ENCODE measurements around the gene ZNF423. TPM values are rescaled to one million over a fixed set of nuclear protein-coding genes. Genes with fewer than 3 reads are reported as not detected.

The ZNF423 gene
- polyA plus RNA-seq, 1 donor = 34.5 TPM

- no peak for DNase-seq
These were observed 257.3 kb downstream of the ZNF423 start for GRCh38 chr16:49598383-49599170.

- DNase-seq = no peak
These were observed 258.1 kb downstream of the ZNF423 start for GRCh38 chr16:49597796-49598195.

DNA sequence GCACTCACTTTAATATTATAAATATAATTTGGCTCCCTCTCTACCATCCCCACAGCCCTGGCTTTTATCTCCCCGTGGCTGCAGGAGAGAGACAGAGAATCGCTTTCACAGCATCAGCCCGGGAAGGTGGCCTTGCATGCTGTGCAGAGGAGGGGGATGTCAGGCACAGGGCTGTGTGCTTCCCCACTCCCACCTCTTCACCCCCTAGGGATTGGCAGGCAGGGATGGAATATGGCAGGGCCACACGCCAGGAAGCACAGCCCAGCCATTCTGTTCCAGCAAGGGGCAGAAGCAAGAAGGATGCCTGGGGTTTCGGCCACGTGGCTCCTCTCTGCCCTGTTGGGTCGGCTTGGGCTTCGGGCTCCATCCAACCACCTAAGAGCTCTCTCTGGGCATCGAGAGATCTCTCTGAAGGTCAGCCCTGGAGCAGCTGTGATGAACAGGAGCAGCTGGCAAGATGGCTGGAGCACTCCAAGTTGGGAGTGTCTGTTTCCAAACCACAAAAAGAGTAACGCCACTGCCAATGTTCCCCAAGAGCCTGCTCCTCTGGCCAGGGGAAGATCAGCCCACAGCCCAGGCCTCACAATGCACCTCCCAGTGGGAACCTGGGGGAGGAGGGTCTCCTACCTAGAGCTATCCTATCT, 259.1 kb downstream of the ZNF423 start:
- no peak for DNase-seq

- DNase-seq = peak; percentile 49
These were observed 259.8 kb downstream of the ZNF423 start for GRCh38 chr16:49596068-49596467.

GRCh38 chr16:49594685-49595498, 261.0 kb downstream of the ZNF423 start:
- DNase-seq = no peak

- DNase-seq = no peak
These were observed 261.8 kb downstream of the ZNF423 start for GRCh38 chr16:49594153-49594552.

GRCh38 chr16:49593424-49594040, 262.4 kb downstream of the ZNF423 start:
- DNase-seq = no peak

GRCh38 chr16:49592546-49593423, 263.1 kb downstream of the ZNF423 start:
- DNase-seq = no peak

- no peak for DNase-seq
These were observed 265.6 kb downstream of the ZNF423 start for GRCh38 chr16:49590166-49590871.

GRCh38 chr16:49589544-49590031, 266.3 kb downstream of the ZNF423 start:
- DNase-seq = no peak

DNA sequence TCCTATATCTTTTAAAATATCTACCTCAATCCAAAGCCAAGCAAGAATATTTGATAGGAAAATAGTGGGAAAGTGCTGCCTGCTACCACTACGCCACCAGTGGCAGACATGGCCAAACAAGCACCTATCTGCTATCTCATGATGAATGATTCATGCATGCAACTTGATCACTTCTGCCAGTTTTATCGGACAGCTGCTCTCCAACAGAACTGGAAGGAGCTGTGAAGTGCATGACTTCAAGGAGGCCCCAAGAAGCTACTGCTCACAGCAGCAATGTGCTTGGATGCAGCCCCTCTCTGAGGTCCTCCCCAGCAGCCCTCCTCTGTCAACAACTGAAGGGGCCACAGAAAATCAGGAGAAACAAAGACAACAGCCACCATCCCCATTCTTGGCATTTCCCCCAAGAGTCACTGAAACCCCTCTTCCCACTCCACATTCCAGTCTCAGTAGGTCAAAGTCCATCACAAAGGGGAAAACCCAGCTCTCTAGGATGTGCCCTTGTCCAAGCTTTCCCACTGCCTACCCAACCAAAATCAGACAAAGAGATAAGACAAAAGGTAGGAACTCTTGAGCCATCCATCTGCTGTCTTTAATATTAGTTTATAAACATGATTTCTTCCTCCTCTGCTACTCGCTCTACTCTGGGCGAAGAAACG, 267.1 kb downstream of the ZNF423 start:
- no peak for DNase-seq

DNA sequence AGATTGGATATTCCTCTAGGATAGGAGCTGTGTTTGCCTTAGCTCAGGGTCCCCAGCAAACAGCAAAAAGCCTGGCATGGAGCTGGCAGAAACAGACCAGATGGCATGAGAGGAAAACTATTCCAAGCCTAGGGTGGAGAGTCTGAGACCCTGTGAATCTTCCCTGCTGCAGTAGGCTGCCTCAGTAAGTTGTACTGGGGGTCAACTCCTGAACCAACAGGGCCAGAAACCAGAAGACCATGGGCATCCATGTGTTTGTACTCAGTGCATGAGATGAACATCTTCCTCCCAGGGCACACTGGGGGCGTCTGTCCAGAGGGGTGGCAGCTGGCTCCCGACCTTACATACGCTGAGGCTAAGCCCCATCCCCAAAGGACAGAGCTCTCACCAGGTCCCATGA, 267.9 kb downstream of the ZNF423 start:
- DNase-seq = no peak

DNA sequence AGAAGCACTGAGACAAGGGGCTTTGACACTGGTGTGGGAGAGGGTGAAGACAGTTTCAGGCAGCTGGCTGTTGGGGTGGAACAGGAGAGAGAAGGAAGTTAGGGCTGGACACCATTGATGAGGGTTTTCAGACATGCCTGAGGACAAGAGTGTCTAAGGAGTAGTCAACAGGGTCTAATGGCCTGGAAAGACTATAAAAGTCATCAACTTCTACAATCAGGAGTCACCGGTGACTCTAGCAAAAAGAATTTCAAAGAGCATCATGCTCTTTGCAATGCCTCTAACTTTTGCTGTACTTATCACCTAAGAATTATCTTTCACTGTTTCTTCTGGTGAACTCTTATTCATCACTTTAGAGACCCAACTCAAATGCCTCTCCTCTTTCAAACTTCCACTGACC, 268.4 kb downstream of the ZNF423 start:
- no peak for DNase-seq

- no peak for DNase-seq
These were observed 269.2 kb downstream of the ZNF423 start for GRCh38 chr16:49586466-49587450.

DNA sequence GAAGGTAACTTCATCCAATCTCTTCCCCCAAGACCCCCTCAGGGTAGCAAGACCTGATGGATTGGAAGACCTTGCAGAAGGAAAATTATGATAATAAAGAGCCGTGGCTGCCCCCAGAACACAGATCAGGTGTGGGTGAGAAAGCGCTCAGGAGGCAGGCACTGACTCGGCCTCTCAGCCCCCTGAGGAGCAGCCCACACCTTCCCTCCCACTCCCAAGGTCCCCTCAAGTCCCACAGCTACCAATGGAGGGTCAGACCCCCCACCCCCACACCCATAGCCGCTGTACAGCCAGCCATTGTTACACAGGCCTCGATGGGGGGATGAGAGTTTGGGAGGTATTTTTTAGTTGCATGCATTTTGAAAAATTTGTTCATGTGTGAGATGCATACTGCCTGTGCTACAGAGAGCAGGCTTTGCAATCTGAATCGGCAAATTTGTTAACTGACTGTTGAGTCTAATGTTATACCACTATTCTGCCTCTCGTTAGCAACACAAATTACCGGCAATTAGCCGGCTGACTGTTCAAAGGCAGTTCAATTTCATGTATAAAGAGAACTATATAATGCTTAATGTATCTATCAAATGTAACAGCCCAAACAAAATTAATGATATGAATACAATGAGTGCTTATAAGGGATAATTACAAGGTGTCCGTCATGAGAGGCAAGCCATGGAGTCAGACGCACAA, 270.6 kb downstream of the ZNF423 start:
- no peak for DNase-seq

GRCh38 chr16:49583911-49584310, 272.0 kb downstream of the ZNF423 start:
- DNase-seq = no peak

- DNase-seq = no peak
These were observed 274.1 kb downstream of the ZNF423 start for GRCh38 chr16:49581630-49582298.

- no peak for DNase-seq
These were observed 275.1 kb downstream of the ZNF423 start for GRCh38 chr16:49580751-49581303.

Data from hindlimb muscle (tissue), 1 donor.